HG03460 (cell line): ENCODE results near the gene CCDC86.

Experiments
- ATAC-seq: cut with Tn5 transposase; IDR thresholded peaks from one replicate; pipeline ENCODE4 v1.9.1; 2021; ENCODE audit not compliant: unreplicated experiment

CCDC86 gene

GRCh38 chr11:60889869-60890311, 48.0 kb downstream of the CCDC86 start:
- ATAC-seq = no peak

DNA sequence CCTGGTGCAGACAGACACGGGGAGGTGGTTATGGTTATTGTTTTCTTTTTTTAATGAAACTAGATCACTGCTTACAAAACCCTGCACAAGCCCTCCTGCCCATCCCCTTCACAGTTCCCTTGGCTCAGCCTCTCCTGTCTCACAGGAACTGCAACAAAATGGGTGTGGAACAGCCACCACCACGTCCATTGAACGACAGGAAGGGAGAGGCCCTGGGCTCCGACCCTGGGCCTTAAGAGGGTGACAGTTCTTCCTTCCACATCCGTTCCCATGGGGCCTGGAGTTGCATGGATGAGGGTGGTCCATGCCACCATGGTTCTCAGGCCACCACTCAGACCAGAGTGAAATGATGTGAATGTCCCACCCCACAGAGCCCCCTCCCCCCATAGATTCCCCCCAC, 48.8 kb downstream of the CCDC86 start:
- no peak for ATAC-seq

GRCh38 chr11:60891103-60891741, 49.3 kb downstream of the CCDC86 start:
- no peak for ATAC-seq

- ATAC-seq = no peak
Observed at GRCh38 chr11:60895687-60896086, 53.8 kb downstream of the CCDC86 start.

GRCh38 chr11:60897496-60897895, 55.6 kb downstream of the CCDC86 start:
- ATAC-seq = no peak

DNA sequence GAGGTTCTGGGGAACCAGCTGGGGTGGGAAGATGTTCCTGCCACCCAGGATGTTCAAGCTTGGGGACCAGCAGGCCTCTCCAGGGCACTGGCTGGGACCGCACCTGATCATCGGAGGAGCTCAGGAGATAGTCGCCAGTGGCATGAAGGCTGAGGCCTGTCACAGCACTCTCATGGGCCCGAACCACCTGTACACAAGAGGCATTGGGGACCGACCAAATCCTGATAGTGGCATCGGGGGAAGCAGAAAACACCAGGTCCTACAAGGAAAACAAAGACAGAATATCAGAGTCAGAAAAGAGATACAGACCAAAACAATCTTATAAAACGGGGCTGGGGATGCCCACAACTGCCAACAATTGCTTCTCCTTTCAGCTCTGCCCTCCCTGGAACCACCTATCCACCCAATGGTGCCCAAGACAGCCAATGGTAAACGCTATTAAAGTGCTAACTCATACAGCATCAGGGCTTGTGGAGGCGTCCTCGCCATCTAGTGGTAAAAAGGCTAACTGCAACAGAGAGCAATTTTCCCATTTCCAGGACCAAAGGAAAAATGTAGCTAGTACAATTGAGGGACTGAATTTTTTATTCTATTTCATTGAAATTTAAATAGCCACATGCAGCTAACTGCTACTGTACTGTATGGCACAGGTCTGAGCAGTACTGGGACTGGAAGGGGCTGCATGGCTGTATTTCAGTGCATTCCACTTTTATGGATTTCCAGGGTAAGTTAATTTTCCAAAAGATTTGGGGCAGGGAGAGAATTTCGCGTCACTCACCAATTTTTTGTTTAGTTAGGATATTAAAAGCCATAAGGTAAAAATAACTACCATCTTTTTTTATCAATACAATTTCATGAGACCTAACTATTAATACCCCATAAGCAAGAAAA, 57.4 kb downstream of the CCDC86 start:
- no peak for ATAC-seq

DNA sequence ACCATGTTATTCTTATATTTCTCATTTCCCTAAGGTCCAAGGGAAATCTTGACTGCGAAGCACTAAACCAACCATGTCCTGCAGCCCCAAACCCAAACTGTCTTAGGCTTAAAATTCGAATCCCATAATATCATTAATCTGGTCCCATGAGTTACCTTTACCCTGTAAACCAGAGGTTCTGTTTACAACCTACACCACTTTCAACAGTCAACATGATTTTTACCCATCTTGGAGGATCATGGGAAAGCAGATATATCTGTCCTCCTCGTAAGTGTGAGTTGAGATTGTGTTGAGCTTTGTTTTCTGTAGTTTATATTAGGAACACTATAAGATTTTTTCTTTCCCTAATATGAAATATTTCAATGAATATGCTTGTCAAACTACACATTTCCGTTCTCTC, 58.1 kb downstream of the CCDC86 start:
- ATAC-seq = no peak
